Measurements from ENCODE around the gene CSNK1G2.

DNA sequence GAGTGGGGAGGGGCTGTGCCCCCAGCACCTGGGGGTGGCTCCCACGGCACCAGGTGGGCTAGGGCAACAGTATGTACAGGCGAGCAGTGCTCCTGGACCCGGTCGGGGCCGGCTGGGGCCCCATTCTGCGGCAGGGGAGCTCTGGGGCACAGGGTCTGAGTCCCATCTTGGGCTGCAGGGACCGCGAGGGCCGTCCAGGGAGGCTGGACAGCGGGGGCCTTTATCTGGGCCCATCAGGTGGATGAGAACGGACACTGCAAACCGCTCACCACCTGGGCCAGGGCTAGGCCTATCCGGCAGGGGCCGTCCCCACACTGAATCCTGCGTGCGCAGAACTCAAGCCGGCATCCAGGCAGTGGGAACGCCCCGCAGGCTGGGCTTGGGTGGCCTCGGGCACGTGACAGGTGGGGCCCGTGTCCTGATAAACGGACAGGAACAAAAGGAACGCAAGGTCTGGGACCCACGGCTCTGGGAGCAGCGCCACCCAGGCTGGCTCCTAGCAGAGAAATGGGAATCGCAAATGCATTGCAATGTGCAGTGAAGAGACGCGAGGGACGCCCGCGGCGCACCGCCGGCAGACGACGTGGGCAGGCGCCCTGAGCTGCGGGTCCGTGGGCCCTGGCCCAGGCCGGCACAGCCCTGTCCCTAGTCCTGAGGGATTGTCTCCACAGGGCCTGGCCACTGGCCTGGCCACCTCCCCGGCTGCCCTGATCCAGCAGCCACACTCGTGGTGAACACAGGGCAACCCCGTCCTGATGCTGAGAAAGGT, 44.8 kb downstream of the CSNK1G2 start:
- TF ChIP-seq, protein P1, sequence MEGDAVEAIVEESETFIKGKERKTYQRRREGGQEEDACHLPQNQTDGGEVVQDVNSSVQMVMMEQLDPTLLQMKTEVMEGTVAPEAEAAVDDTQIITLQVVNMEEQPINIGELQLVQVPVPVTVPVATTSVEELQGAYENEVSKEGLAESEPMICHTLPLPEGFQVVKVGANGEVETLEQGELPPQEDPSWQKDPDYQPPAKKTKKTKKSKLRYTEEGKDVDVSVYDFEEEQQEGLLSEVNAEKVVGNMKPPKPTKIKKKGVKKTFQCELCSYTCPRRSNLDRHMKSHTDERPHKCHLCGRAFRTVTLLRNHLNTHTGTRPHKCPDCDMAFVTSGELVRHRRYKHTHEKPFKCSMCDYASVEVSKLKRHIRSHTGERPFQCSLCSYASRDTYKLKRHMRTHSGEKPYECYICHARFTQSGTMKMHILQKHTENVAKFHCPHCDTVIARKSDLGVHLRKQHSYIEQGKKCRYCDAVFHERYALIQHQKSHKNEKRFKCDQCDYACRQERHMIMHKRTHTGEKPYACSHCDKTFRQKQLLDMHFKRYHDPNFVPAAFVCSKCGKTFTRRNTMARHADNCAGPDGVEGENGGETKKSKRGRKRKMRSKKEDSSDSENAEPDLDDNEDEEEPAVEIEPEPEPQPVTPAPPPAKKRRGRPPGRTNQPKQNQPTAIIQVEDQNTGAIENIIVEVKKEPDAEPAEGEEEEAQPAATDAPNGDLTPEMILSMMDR (conservative IDR thresholded peaks at IDR 0.05), result no peak
- no peak for TF ChIP-seq ZFX (IDR thresholded peaks at IDR 0.05)
